CD14-positive monocyte (primary cell): ENCODE results near the gene SLC25A36. TPM values are rescaled to one million over a fixed set of nuclear protein-coding genes. Genes with fewer than 3 reads are reported as not detected.

ENCODE experiments used
- DNase-seq, 3 donors: peaks; one replicate each; pipeline ENCODE4 v3.0.0-alpha.2; 2011 to 2022
- H2AFZ ChIP-seq: 2 replicates; pipeline ENCODE4 v1.6.0; 2012; ENCODE audit warnings: mild to moderate bottlenecking, low read depth, low read length, inconsistent platforms; ENCODE audit not compliant: insufficient read depth, poor library complexity, severe bottlenecking
- H3K27ac ChIP-seq, 2 donors: 1 replicate in 1 of 2; 2 replicates in 1 of 2; pipeline ENCODE4 v1.5.1; 2012 to 2013; ENCODE audit warnings: low read length in 2 of 2, control low read depth in 1 of 2, inconsistent platforms in 1 of 2, low read depth in 1 of 2, mild to moderate bottlenecking in 1 of 2
- H3K27me3 ChIP-seq, 2 donors: one replicate each; pipeline versions ENCODE4 v1.6.0 to v1.6.1; 2011 to 2013; ENCODE audit warnings: low read length in 2 of 2; ENCODE audit not compliant: control insufficient read depth in 2 of 2, insufficient read depth in 2 of 2
- H3K36me3 ChIP-seq, 2 donors: replicated peaks in 1 of 2; 1 replicate in 1 of 2; 2 replicates in 1 of 2; pipeline versions ENCODE4 v1.5.1 to v1.6.1; 2012 to 2013; ENCODE audit warnings: low read length in 2 of 2, control low read depth in 1 of 2, inconsistent platforms in 1 of 2, mild to moderate bottlenecking in 1 of 2; ENCODE audit not compliant: insufficient read depth in 2 of 2, control insufficient read depth in 1 of 2
- H3K4me1 ChIP-seq, 2 donors: 1 replicate in 1 of 2; 2 replicates in 1 of 2; pipeline versions ENCODE4 v1.5.1 to v1.6.1; 2012 to 2013; ENCODE audit warnings: low read length in 2 of 2, control low read depth in 1 of 2, inconsistent platforms in 1 of 2, mild to moderate bottlenecking in 1 of 2, moderate library complexity in 1 of 2; ENCODE audit not compliant: insufficient read depth in 2 of 2, control insufficient read depth in 1 of 2
- H3K4me2 ChIP-seq: replicated peaks from 2 replicates; pipeline ENCODE3; 2012; ENCODE audit warnings: low read length, moderate library complexity, mild to moderate bottlenecking; ENCODE audit not compliant: poor library complexity, severe bottlenecking; ENCODE audit errors: extremely low read depth
- H3K4me3 ChIP-seq, 3 experiments: fragments of 200-600 bp in 1 of 3; sonication (generic) in 1 of 3; replicated peaks in 1 of 3; 1 replicate in 2 of 3; 2 replicates in 1 of 3; pipeline ENCODE4 v1.5.1; 2011 to 2013; ENCODE audit warnings: low read length in 3 of 3, mild to moderate bottlenecking in 3 of 3, control low read depth in 2 of 3, low read depth in 2 of 3, inconsistent platforms in 1 of 3, moderate library complexity in 1 of 3
- H3K79me2 ChIP-seq: 2 replicates; pipeline ENCODE4 v1.6.0; 2012; ENCODE audit warnings: mild to moderate bottlenecking, control low read depth, inconsistent platforms, low read length, moderate library complexity; ENCODE audit not compliant: insufficient read depth
- H3K9ac ChIP-seq: 2 replicates; pipeline ENCODE4 v1.6.0; 2017; ENCODE audit warnings: low read length, mild to moderate bottlenecking; ENCODE audit not compliant: insufficient read depth, poor library complexity, severe bottlenecking
- H3K9me3 ChIP-seq, 2 donors: replicated peaks in 1 of 2; 1 replicate in 1 of 2; 2 replicates in 1 of 2; pipeline versions ENCODE4 v1.5.1 to v1.6.1; 2012 to 2013; ENCODE audit warnings: low read length in 2 of 2, control low read depth in 1 of 2; ENCODE audit not compliant: control insufficient read depth in 1 of 2, insufficient read depth in 1 of 2
- H4K20me1 ChIP-seq: 2 replicates; pipeline ENCODE4 v1.6.0; 2012; ENCODE audit warnings: mild to moderate bottlenecking, low read length, control low read depth, moderate library complexity; ENCODE audit not compliant: insufficient read depth
- H3K27ac Mint-ChIP-seq, 7 donors: one replicate each; pipeline ENCODE4 v1.8.0; 2020; ENCODE audit warnings: mild to moderate bottlenecking in 7 of 7, mixed read lengths in 7 of 7, moderate library complexity in 6 of 7, inconsistent platforms in 2 of 7
- H3K27me3 Mint-ChIP-seq, 3 donors: one replicate each; pipeline ENCODE4 v1.8.0; 2021 to 2022; ENCODE audit warnings: low read depth in 3 of 3, mild to moderate bottlenecking in 3 of 3, mixed read lengths in 3 of 3, moderate library complexity in 3 of 3, inconsistent platforms in 1 of 3
- H3K36me3 Mint-ChIP-seq, 2 donors: one replicate each; pipeline ENCODE4 v1.8.0; 2020; ENCODE audit warnings: mixed read lengths in 2 of 2, inconsistent platforms in 1 of 2, mild to moderate bottlenecking in 1 of 2
- H3K4me1 Mint-ChIP-seq: one replicate; pipeline ENCODE4 v1.8.0; 2020; ENCODE audit warnings: mild to moderate bottlenecking, mixed read lengths
- H3K4me3 Mint-ChIP-seq, 2 donors: one replicate each; pipeline ENCODE4 v1.8.0; 2020; ENCODE audit warnings: mild to moderate bottlenecking in 2 of 2, mixed read lengths in 2 of 2, moderate library complexity in 1 of 2
- H3K9me3 Mint-ChIP-seq, 7 donors: one replicate each; pipeline ENCODE4 v1.8.0; 2020 to 2022; ENCODE audit warnings: mixed read lengths in 7 of 7, mild to moderate bottlenecking in 6 of 7, moderate library complexity in 6 of 7, inconsistent platforms in 2 of 7
- CTCF ChIP-seq: fragments of 200-600 bp; IDR thresholded peaks from one replicate; pipeline ENCODE4 v1.8.0; 2022; ENCODE audit warnings: antibody characterized with exemption, mild to moderate bottlenecking
- WGBS: methylation state at CpG from one replicate; pipeline ENCODE4 v1.1.5; 2013; ENCODE audit warnings: missing lambda C conversion rate; ENCODE audit not compliant: insufficient coverage; 5-methylcytosine and 5-hydroxymethylcytosine counted together
- intact Hi-C, 2 donors: fragments of 100-400 bp; cut with micrococcal nuclease; formaldehyde crosslinking; loops; one replicate each; pipeline versions ENCODE4 v1.15.0 to v1.15.1; 2023
- polyA plus RNA-seq, 3 donors: library from polyadenylated mRNA; depleted of rRNA in 1 of 3; unstranded in 2 of 3; stranded (reverse) in 1 of 3; fragments of 300-500 nt in 2 of 3; fragments of >200 nt in 1 of 3; fragmentation: Illumina TruSeq in 2 of 3; gene quantifications; 1 replicate in 2 of 3; 2 replicates in 1 of 3; pipeline ENCODE4 v1.2.3, GENCODE V29; 2012 to 2021

The SLC25A36 gene
- polyA plus RNA-seq, 3 donors = 20.4 to 30.3 (median 20.6) TPM

DNA sequence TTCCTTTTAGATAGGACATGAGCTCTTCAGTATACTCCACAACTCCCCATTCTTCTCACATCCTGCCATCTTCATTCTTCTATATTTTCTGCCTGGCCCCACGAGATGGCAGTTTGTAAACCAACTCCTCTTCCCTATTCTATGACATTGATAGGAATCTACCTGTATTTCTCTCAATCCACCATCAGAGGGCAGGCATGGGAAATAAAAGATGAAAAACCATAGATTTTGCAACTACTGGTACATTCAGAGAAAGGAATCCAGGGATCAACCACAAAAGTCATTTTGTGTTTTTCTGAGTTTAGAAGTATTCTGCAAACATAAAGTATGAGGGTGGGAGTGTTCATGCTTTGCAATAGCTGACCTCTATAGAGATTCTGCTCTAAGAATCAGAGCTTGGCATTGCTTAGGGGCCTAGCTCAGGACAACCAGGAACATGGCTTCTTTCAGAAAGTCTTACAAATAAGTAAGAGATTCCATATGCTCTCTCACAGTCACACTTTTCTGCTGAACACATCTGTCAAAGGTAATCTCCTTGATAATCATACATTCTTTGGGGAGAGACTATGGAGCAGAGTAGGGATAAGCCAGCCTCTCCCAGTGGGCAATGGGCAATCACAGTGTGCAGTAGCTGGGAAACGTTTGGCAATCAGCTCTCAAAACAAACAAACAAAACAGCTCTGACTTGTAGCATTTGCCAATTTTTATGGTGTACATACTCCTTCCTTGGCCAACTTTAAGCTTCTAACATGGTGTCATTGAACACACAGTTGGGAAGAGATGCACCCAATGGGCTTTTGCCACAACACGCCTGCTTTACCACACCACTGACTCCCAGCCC, 43.1 kb upstream of the SLC25A36 start:
- Mint-ChIP-seq H3K4me1 (peaks cover 2% of the 10 kb centered on the region), H3K36me3 (no peaks in the 10 kb centered on the region), H3K27ac (no peak overlapping the region), H3K27me3 (peaks cover 0 to 2% (median 0%) of the 10 kb centered on the region in 3 donors), H3K9me3 (no peaks in the 10 kb centered on the region), H3K4me3 (no peak overlapping the region)
- TF ChIP-seq CTCF = peak; percentile 74
- Histone ChIP-seq H4K20me1 (no peaks in the 10 kb centered on the region), H3K36me3 (no peaks in the 10 kb centered on the region), H3K4me3 (no peak overlapping the region), H3K79me2 (no peaks in the 10 kb centered on the region), H3K27me3 (no peaks in the 10 kb centered on the region), H3K9ac (no peak overlapping the region), H3K4me2 (no peak overlapping the region), H3K9me3 (no peaks in the 10 kb centered on the region), H3K27ac (no peak overlapping the region), H3K4me1 (no peaks in the 10 kb centered on the region), H2AFZ (no peak overlapping the region)
- DNase-seq = peak; percentile 17 to 35 (median 31)
- intact Hi-C loops = loop anchor here (10.0 kb wide), 2 partner anchors 206 to 286 kb away; no protein-coding TSS in a partner anchor
- WGBS = 75% methylated on average over 1 of the region's 3 CpGs

GRCh38 chr3:140899363-140899762, 42.3 kb upstream of the SLC25A36 start:
- H3K36me3 ChIP-seq = no peaks in the 10 kb centered on the region
- WGBS = no CpG with 5 or more reads among the region's 1 CpG

More at GRCh38 chr3:140899363-140899762, 42.3 kb upstream of the SLC25A36 start:
- Histone ChIP-seq H3K79me2 (no peaks in the 10 kb centered on the region), H3K4me2 (no peak overlapping the region), H4K20me1 (no peaks in the 10 kb centered on the region), H3K4me1 (no peaks in the 10 kb centered on the region), H2AFZ (no peak overlapping the region), H3K9ac (no peak overlapping the region), H3K9me3 (no peaks in the 10 kb centered on the region), H3K27ac (no peak overlapping the region), H3K27me3 (no peaks in the 10 kb centered on the region), H3K4me3 (no peak overlapping the region)
- Mint-ChIP-seq H3K4me1 (peaks cover 2% of the 10 kb centered on the region), H3K9me3 (no peaks in the 10 kb centered on the region), H3K4me3 (no peak overlapping the region), H3K27ac (peak overlapping the region in 1 of 7 donors; percentile 22), H3K36me3 (no peaks in the 10 kb centered on the region), H3K27me3 (peaks cover 0 to 2% (median 0%) of the 10 kb centered on the region in 3 donors)
- no peak for DNase-seq
- no peak for TF ChIP-seq CTCF
- intact Hi-C loops = loop anchor here (10.0 kb wide), 2 partner anchors 205 to 285 kb away; no protein-coding TSS in a partner anchor
